Nephron (organoid): Measurements from ENCODE around the gene MACROD2.

Experiments used
- H3K27ac Mint-ChIP-seq, 3 experiments: 2 replicates each; pipeline ENCODE4 v1.8.0; 2020; ENCODE audit warnings: mixed read lengths in 3 of 3, mild to moderate bottlenecking in 2 of 3, moderate library complexity in 1 of 3
- H3K27me3 Mint-ChIP-seq: 2 replicates; pipeline ENCODE4 v1.8.0; 2021; ENCODE audit warnings: low read depth, mild to moderate bottlenecking, moderate library complexity, mixed read lengths
- H3K36me3 Mint-ChIP-seq: 2 replicates; pipeline ENCODE4 v1.8.0; 2020; ENCODE audit warnings: low read depth, mixed read lengths
- H3K4me1 Mint-ChIP-seq: 2 replicates; pipeline ENCODE4 v1.8.0; 2020; ENCODE audit warnings: mixed read lengths
- H3K4me3 Mint-ChIP-seq, 3 experiments: 2 replicates each; pipeline ENCODE4 v1.8.0; 2020; ENCODE audit warnings: mild to moderate bottlenecking in 3 of 3, mixed read lengths in 3 of 3, moderate library complexity in 2 of 3
- H3K9me3 Mint-ChIP-seq: 2 replicates; pipeline ENCODE4 v1.8.0; 2020; ENCODE audit warnings: mixed read lengths
- CTCF ChIP-seq, 3 experiments: fragments of 200-600 bp; sonication (generic); IDR thresholded peaks; one replicate each; pipeline ENCODE4 v1.5.0; 2021; ENCODE audit warnings: antibody characterized with exemption in 3 of 3; ENCODE audit not compliant: unreplicated experiment in 3 of 3

The MACROD2 gene

GRCh38 chr20:15637950-15638754, 1642.8 kb downstream of the MACROD2 start:
- Mint-ChIP-seq H3K4me1 (peaks cover 30% of the 10 kb centered on the region), H3K27me3 (peaks cover 15% of the 10 kb centered on the region), H3K4me3 (no peak overlapping the region), H3K9me3 (peaks cover 3% of the 10 kb centered on the region), H3K27ac (peak overlapping the region; percentile 52 to 91 (median 68)), H3K36me3 (no peaks in the 10 kb centered on the region)
- no peak for TF ChIP-seq CTCF (IDR thresholded peaks at IDR 0.05; ENCODE audit: unreplicated experiment in 3 of 3)

GRCh38 chr20:15638816-15639215, 1643.5 kb downstream of the MACROD2 start:
- Mint-ChIP-seq H3K27me3 (peaks cover 15% of the 10 kb centered on the region), H3K27ac (peak overlapping the region; percentile 44 to 91 (median 68)), H3K4me3 (no peak overlapping the region), H3K9me3 (peaks cover 3% of the 10 kb centered on the region), H3K36me3 (no peaks in the 10 kb centered on the region), H3K4me1 (peaks cover 30% of the 10 kb centered on the region)
- TF ChIP-seq CTCF (IDR thresholded peaks at IDR 0.05; ENCODE audit: unreplicated experiment in 3 of 3), result no peak

GRCh38 chr20:15639839-15640238, 1644.5 kb downstream of the MACROD2 start:
- Mint-ChIP-seq H3K9me3 (peaks cover 2% of the 10 kb centered on the region), H3K27me3 (peaks cover 15% of the 10 kb centered on the region), H3K4me3 (no peak overlapping the region), H3K36me3 (no peaks in the 10 kb centered on the region), H3K27ac (peak overlapping the region in 1 of 3 experiments; percentile 8), H3K4me1 (peaks cover 30% of the 10 kb centered on the region)
- no peak for TF ChIP-seq CTCF (IDR thresholded peaks at IDR 0.05; ENCODE audit: unreplicated experiment in 3 of 3)

GRCh38 chr20:15642109-15642508, 1646.8 kb downstream of the MACROD2 start:
- H3K9me3 Mint-ChIP-seq, result no peaks in the 10 kb centered on the region
- H3K36me3 Mint-ChIP-seq, result no peaks in the 10 kb centered on the region
- H3K27ac Mint-ChIP-seq, result no peak overlapping the region
- H3K4me1 Mint-ChIP-seq, result peaks cover 36% of the 10 kb centered on the region
- peaks cover 15% of the 10 kb centered on the region for H3K27me3 Mint-ChIP-seq
- no peak overlapping the region for H3K4me3 Mint-ChIP-seq
- TF ChIP-seq CTCF (IDR thresholded peaks at IDR 0.05; ENCODE audit: unreplicated experiment in 3 of 3), result no peak

- no peak overlapping the region for H3K27ac Mint-ChIP-seq
- peaks cover 15% of the 10 kb centered on the region for H3K27me3 Mint-ChIP-seq
- H3K9me3 Mint-ChIP-seq, result no peaks in the 10 kb centered on the region
- peaks cover 35% of the 10 kb centered on the region for H3K4me1 Mint-ChIP-seq
- H3K36me3 Mint-ChIP-seq, result no peaks in the 10 kb centered on the region
- no peak for TF ChIP-seq CTCF (IDR thresholded peaks at IDR 0.05; ENCODE audit: unreplicated experiment in 3 of 3)
- no peak overlapping the region for H3K4me3 Mint-ChIP-seq
Observed at GRCh38 chr20:15642676-15643075, 1647.4 kb downstream of the MACROD2 start.

GRCh38 chr20:15643713-15644112, 1648.4 kb downstream of the MACROD2 start:
- Mint-ChIP-seq H3K9me3 (no peaks in the 10 kb centered on the region), H3K4me3 (no peak overlapping the region), H3K36me3 (no peaks in the 10 kb centered on the region), H3K27me3 (peaks cover 12% of the 10 kb centered on the region), H3K4me1 (peaks cover 24% of the 10 kb centered on the region), H3K27ac (no peak overlapping the region)
- peak in 1 of 3 experiments; percentile 10 for TF ChIP-seq CTCF (IDR thresholded peaks at IDR 0.05; ENCODE audit: unreplicated experiment in 3 of 3)
